HepG2 (cell line): ENCODE results near the gene NOSTRIN. TPM values are rescaled to one million over a fixed set of nuclear protein-coding genes. Genes with fewer than 3 reads are reported as not detected.

ENCODE experiments used
- ATAC-seq: fragments of 200-7000 bp; cut with Tn5 transposase; 3 replicates; pipeline ENCODE4 v1.9.1; 2020; ENCODE audit warnings: mild to moderate bottlenecking, moderate library complexity
- BruUV-seq: library from RNA; stranded (reverse); fragments of 400-500 nt; replicated peaks from 2 replicates; lab custom pipeline; 2021; lab: Mats Ljungman, UMichigan
- CTCF ChIA-PET: fragments of 300-600 bp; formaldehyde crosslinking; extraction: SDS; loops from one replicate; lab custom pipeline; 2021; ENCODE audit warnings: low total read pairs, inconsistent platforms, low intra/inter-chr PET ratio; lab: Yijun Ruan, JAX
- POLR2A ChIA-PET: fragments of 350-600 bp; sonication (Branson Sonifier 250); formaldehyde crosslinking; loops from one replicate; lab custom pipeline; 2020; ENCODE audit warnings: antibody characterized with exemption, inconsistent platforms; lab: Yijun Ruan, JAX
- DNase-seq: peaks from one replicate; pipeline ENCODE4 v3.0.0-alpha.2; 2015; ENCODE audit warnings: low spot score
- FAIRE-seq: peaks from 3 replicates; lab custom pipeline; 2011; peaks lifted over from hg19 to GRCh38; lab: Jason Lieb, UNC
- H2AFZ ChIP-seq: one replicate; pipeline ENCODE4 v1.6.1; 2011; ENCODE audit warnings: low read length, inconsistent platforms
- H3K27ac ChIP-seq: fragments of 300-600 bp; 3 replicates; pipeline ENCODE4 v1.8.0; 2011; ENCODE audit warnings: mixed run types, mild to moderate bottlenecking, mixed read lengths, low read length, inconsistent platforms; ENCODE audit not compliant: insufficient read depth; ENCODE audit errors: extremely low read length
- H3K27me3 ChIP-seq, 2 experiments: fragments of 200-600 bp in 1 of 2; 2 replicates in 1 of 2; 3 replicates in 1 of 2; pipeline versions ENCODE4 v1.6.0 to v1.8.0; 2011; ENCODE audit warnings: low read length in 2 of 2, mild to moderate bottlenecking in 2 of 2, moderate library complexity in 2 of 2, inconsistent platforms in 1 of 2; ENCODE audit not compliant: insufficient read depth in 2 of 2, control insufficient read depth in 1 of 2
- H3K36me3 ChIP-seq, 2 experiments: fragments of 200-600 bp in 1 of 2; replicated peaks in 1 of 2; 2 replicates in 1 of 2; 3 replicates in 1 of 2; pipeline versions ENCODE4 v1.5.1 to v1.8.0; 2011; ENCODE audit warnings: low read length in 2 of 2, inconsistent platforms in 1 of 2; ENCODE audit not compliant: insufficient read depth in 2 of 2, control insufficient read depth in 1 of 2
- H3K4me1 ChIP-seq: 2 replicates; pipeline ENCODE4 v1.5.1; 2012; ENCODE audit warnings: low read length, inconsistent platforms; ENCODE audit not compliant: insufficient read depth
- H3K4me2 ChIP-seq: 2 replicates; pipeline ENCODE4 v1.6.0; 2011; ENCODE audit warnings: low read depth, low read length, inconsistent platforms
- H3K4me3 ChIP-seq, 3 experiments: fragments of 200-600 bp in 1 of 3; sonication (generic), shearing (Covaris generic) in 1 of 3; replicated peaks in 1 of 3; 2 replicates each; pipeline ENCODE4 v1.5.1; 2011 to 2016; ENCODE audit warnings: low read length in 3 of 3, inconsistent platforms in 2 of 3, low read depth in 2 of 3, mild to moderate bottlenecking in 2 of 3, control low read depth in 1 of 3, mixed read lengths in 1 of 3; ENCODE audit not compliant: insufficient read depth in 1 of 3
- H3K79me2 ChIP-seq: one replicate; pipeline ENCODE4 v1.6.1; 2011; ENCODE audit warnings: low read length, inconsistent platforms; ENCODE audit not compliant: insufficient read depth
- H3K9ac ChIP-seq: 2 replicates; pipeline ENCODE4 v1.6.0; 2011; ENCODE audit warnings: mild to moderate bottlenecking, low read depth, low read length, inconsistent platforms; ENCODE audit not compliant: insufficient read depth
- H3K9me3 ChIP-seq: 2 replicates; pipeline ENCODE4 v1.5.1; 2012; ENCODE audit warnings: mild to moderate bottlenecking, low read length
- H4K20me1 ChIP-seq: 2 replicates; pipeline ENCODE4 v1.6.0; 2011; ENCODE audit warnings: inconsistent platforms, mild to moderate bottlenecking, low read length, moderate library complexity; ENCODE audit not compliant: insufficient read depth
- ZNF10 ChIP-seq: sonication (generic); formaldehyde crosslinking; IDR thresholded peaks from 2 replicates; pipeline ENCODE4 v1.4.0; 2020; ENCODE audit warnings: mild to moderate bottlenecking, low read depth, missing genetic modification reagents, borderline replicate concordance
- ZNF678 ChIP-seq: sonication (generic); formaldehyde crosslinking; IDR thresholded peaks from 2 replicates; pipeline ENCODE4 v1.4.0; 2020; ENCODE audit warnings: mild to moderate bottlenecking, missing genetic modification reagents
- WGBS: methylation state at CpG from one replicate; pipeline ENCODE4 v1.1.6; 2017; ENCODE audit warnings: low lambda C conversion rate; 5-methylcytosine and 5-hydroxymethylcytosine counted together
- in situ Hi-C: cut with HindIII; loops from 2 replicates; pipeline ENCODE4 v1.10.0; 2017; ENCODE audit warnings: low pct_unique_long_range_greater_than_20kb; ENCODE audit not compliant: extremely low pct_ligation_motif_present
- intact Hi-C: fragments of 100-400 bp; cut with micrococcal nuclease; formaldehyde crosslinking; loops from one replicate; pipeline ENCODE4 v1.10.0; 2022; ENCODE audit not compliant: unreplicated experiment
- polyA plus RNA-seq, 8 experiments: library from polyadenylated mRNA; depleted of rRNA in 3 of 8; stranded (reverse) in 7 of 8; unstranded in 1 of 8; fragments of >200 nt; fragmentation: Illumina TruSeq in 4 of 8; extraction: Trizol in 4 of 8; gene quantifications; 2 replicates each; pipeline versions ENCODE4 v1.2.1 to v1.2.3, GENCODE V29; 2011 to 2016; ENCODE audit warnings: low read depth in 4 of 8, missing spikeins in 1 of 8, mixed read lengths in 1 of 8; ENCODE audit not compliant: insufficient read depth in 1 of 8
- total RNA-seq, 5 experiments: library from RNA; depleted of rRNA; stranded (reverse); fragments of >200 nt; fragmentation: Illumina TruSeq; extraction: Trizol; gene quantifications; 2 replicates each; pipeline ENCODE4 v1.2.3, GENCODE V29; 2016; ENCODE audit warnings: low read depth in 1 of 5

NOSTRIN gene
- total and polyA plus RNA-seq, 2 of the 13 experiments (the other 11 are each of a cell fraction or from before 2014, with no cell fraction given), result 0.22 TPM

DNA sequence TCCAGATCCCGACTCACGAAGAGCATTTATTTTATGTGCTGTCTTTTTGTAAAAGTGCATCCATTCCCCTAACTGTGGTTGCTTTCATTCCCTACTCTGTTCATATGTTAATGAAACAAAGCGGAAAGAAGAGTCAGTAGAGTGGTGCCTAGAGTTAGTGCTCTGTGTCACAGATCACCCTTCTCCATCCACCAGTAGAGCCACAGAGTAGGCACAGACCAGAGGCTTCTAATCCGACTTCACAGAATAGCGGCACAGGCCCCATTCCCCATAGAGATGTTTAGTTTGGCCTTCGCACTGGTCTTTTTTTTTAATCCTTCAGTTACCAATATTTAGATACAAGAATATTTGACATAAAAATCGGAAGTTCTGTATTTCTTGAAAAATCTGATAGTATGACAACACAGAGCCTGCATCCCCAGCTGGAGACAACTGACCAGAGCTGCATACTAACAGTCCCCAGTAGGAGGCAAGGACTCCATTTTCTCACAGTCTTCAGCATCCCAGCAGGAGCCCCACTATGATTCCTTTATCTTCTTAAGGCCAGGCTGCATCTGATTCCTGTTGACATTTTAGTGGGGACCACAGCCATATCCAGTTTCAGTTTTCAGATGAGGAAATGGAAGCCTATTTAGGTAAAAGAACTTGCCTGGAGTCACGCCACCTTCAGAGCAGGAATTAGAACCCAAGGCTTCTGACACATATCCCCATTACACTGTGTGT, 105.7 kb downstream of the NOSTRIN start:
- H4K20me1 ChIP-seq, result no peaks in the 10 kb centered on the region
- DNase-seq (no peak), FAIRE-seq (no peak), ATAC-seq (peak; percentile 51)
- no TSS peak for BruUV-seq
- no peaks in the 10 kb centered on the region for H3K9me3 ChIP-seq
- no peaks in the 10 kb centered on the region for H3K4me1 ChIP-seq
- intact Hi-C loops (no loop called here), in situ Hi-C loops (loop anchor here (25.0 kb wide), 1 partner anchor 771 kb away; no protein-coding TSS in a partner anchor)
- ChIA-PET POLR2A (no interaction called here), CTCF (no interaction called here)
- H3K79me2 ChIP-seq, result no peaks in the 10 kb centered on the region
- peaks cover 5 to 53% of the 10 kb centered on the region in 2 experiments for H3K27me3 ChIP-seq
- no peak overlapping the region for H3K9ac ChIP-seq
- no peak for TF ChIP-seq ZNF10 (CRISPR knock-in tag)
- H3K36me3 ChIP-seq, result no peaks in the 10 kb centered on the region
- no peak overlapping the region for H3K4me3 ChIP-seq
- 63% methylated on average over 8 of the region's 8 CpGs for WGBS
- H3K27ac ChIP-seq, result no peak overlapping the region
- no peak overlapping the region for H3K4me2 ChIP-seq
- no peak overlapping the region for H2AFZ ChIP-seq

DNA sequence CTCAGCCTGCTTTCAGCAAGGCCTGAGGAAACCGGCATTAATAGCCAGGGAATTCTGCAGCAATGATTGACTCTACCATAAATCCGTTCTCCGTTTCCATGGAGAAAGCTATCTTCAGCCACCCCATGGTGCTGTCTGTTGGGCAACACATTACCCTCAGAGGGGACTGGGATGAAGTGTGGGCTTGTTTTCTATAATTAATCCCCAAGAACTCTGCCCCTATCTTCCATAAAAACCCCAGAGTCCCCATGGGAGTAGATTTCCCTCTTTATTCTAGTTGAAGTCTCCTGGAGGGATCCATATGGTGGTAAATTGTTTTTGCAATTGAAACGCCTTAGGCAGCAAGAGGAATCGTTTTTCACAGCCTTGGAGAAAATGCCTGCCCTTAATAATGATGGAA, 107.9 kb downstream of the NOSTRIN start:
- DNase-seq, result no peak
- H3K27ac ChIP-seq, result no peak overlapping the region
- no peaks in the 10 kb centered on the region for H3K4me1 ChIP-seq
- H3K79me2 ChIP-seq, result no peaks in the 10 kb centered on the region
- POLR2A ChIA-PET, result no interaction called here
- no peak for TF ChIP-seq ZNF678
- H3K4me2 ChIP-seq, result no peak overlapping the region
- intact Hi-C loops (no loop called here), in situ Hi-C loops (loop anchor here (25.0 kb wide), 1 partner anchor 773 kb away; no protein-coding TSS in a partner anchor)
- no TSS peak for BruUV-seq
- H3K9ac ChIP-seq, result no peak overlapping the region
- H3K9me3 ChIP-seq, result no peaks in the 10 kb centered on the region
- no peak for ATAC-seq
- no peaks in the 10 kb centered on the region for H4K20me1 ChIP-seq
- CTCF ChIA-PET, result no interaction called here
- peaks cover 5 to 61% of the 10 kb centered on the region in 2 experiments for H3K27me3 ChIP-seq
- no peak overlapping the region for H2AFZ ChIP-seq
- WGBS, result 4% methylated on average over 5 of the region's 5 CpGs
- H3K4me3 ChIP-seq, result no peak overlapping the region
- H3K36me3 ChIP-seq, result no peaks in the 10 kb centered on the region
- FAIRE-seq, result no peak
